Measurements from ENCODE around the gene KCNJ4. TPM values are rescaled to one million over a fixed set of nuclear protein-coding genes. Genes with fewer than 3 reads are reported as not detected.

Gene KCNJ4
- total RNA-seq, 1 experiment from 2014 or later: 0.92 TPM

GRCh38 chr22:38446018-38446601, 8.9 kb downstream of the KCNJ4 start:
- DNase-seq: no peak
- TF ChIP-seq CTCF (conservative IDR thresholded peaks at IDR 0.05): no peak
- peaks cover 31% of the 10 kb centered on the region for H3K27me3 Mint-ChIP-seq (ENCODE audit: low read depth)
- H4K91ac ChIP-seq (ENCODE audit: insufficient read length, low read depth, low read length): no peak overlapping the region
- H3K9ac ChIP-seq (ENCODE audit: extremely low read depth, insufficient read length, low read length): no peak overlapping the region
- no peak overlapping the region for H4K8ac ChIP-seq (replicated peaks; ENCODE audit: insufficient read length, low read depth, low read length)
- no peak overlapping the region for H3K4ac ChIP-seq (ENCODE audit: low read depth, low read length)
- no peak overlapping the region for H4K5ac ChIP-seq (ENCODE audit: insufficient read length, low read depth, low read length)
- H3T11ph ChIP-seq (ENCODE audit: low read length): no peak overlapping the region
- no peaks in the 10 kb centered on the region; a peak in 1 of 7 replicates for H3K36me3 Mint-ChIP-seq (ENCODE audit: insufficient read depth in 1 of 3, low read depth in 3 of 3)
- peaks cover 2% of the 10 kb centered on the region for H3K23me2 ChIP-seq (ENCODE audit: insufficient read length, low read depth, low read length, poor library complexity, severe bottlenecking)
- no peaks in the 10 kb centered on the region; a peak in 1 of 5 replicates for H3K9me3 Mint-ChIP-seq
- H2BK5ac ChIP-seq (ENCODE audit: insufficient read length, low read length): no peak overlapping the region
- H3K56ac ChIP-seq (ENCODE audit: insufficient read length, low read depth, low read length): no peak overlapping the region
- H3K79me2 ChIP-seq (ENCODE audit: insufficient read depth, low read length): no peaks in the 10 kb centered on the region
- no peaks in the 10 kb centered on the region for H3K79me1 ChIP-seq (ENCODE audit: insufficient read depth, low read depth, low read length, poor library complexity, severe bottlenecking)
- H3K27me3 ChIP-seq (ENCODE audit: insufficient read depth, low read length): no peaks in the 10 kb centered on the region
- no peak overlapping the region for H3K4me3 Mint-ChIP-seq
- no peak overlapping the region for H2BK20ac ChIP-seq (ENCODE audit: low read depth, low read length, poor library complexity, severe bottlenecking)
- H2BK15ac ChIP-seq (ENCODE audit: low read depth, low read length): no peak overlapping the region
- H3K27ac ChIP-seq (ENCODE audit: insufficient read length, low read depth, low read length): no peak overlapping the region
- H3K9me3 ChIP-seq (ENCODE audit: control insufficient read depth, low read depth, low read length): no peaks in the 10 kb centered on the region
- peaks cover 4% of the 10 kb centered on the region for H4K20me1 ChIP-seq (ENCODE audit: control insufficient read depth, insufficient read depth, insufficient read length)
- no peak overlapping the region for H3K18ac ChIP-seq (ENCODE audit: insufficient read length, low read depth, low read length)
- H3K4me1 ChIP-seq (ENCODE audit: insufficient read depth, low read length): no peaks in the 10 kb centered on the region
- H3K14ac ChIP-seq (ENCODE audit: insufficient read depth, low read length): no peak overlapping the region
- no peak overlapping the region for H2AFZ ChIP-seq (ENCODE audit: low read length)
- no CpG with 5 or more reads among the region's 9 CpGs for WGBS (ENCODE audit: extremely low coverage, insufficient read length, low lambda C conversion rate)
- H2BK120ac ChIP-seq (ENCODE audit: low read depth, low read length, poor library complexity, severe bottlenecking): no peak overlapping the region
- no peak overlapping the region for H2AK5ac ChIP-seq (ENCODE audit: insufficient read length, low read length)
- no peak overlapping the region for H3K4me2 ChIP-seq (ENCODE audit: insufficient read depth, insufficient read length, low read length)
- no peak overlapping the region for H2BK12ac ChIP-seq (ENCODE audit: insufficient read length, low read depth, low read length)
- H3K23ac ChIP-seq (ENCODE audit: insufficient read length, low read depth, low read length): no peak overlapping the region
- H3K27ac Mint-ChIP-seq: no peak overlapping the region; a peak in 1 of 7 replicates
- peaks cover 18 to 27% of the 10 kb centered on the region in 2 experiments for H3K4me1 Mint-ChIP-seq

Measured in H9 (cell line).